Sciatic nerve (tissue), 2 donors: Measurements from ENCODE around the gene P2RY1. TPM values are rescaled to one million over a fixed set of nuclear protein-coding genes. Genes with fewer than 3 reads are reported as not detected.

ENCODE experiments used
- ATAC-seq: fragments of 200-7000 bp; cut with Tn5 transposase; one replicate; pipeline ENCODE4 v1.9.1; 2020; ENCODE audit warnings: mild to moderate bottlenecking, moderate library complexity
- DNase-seq: peaks from one replicate; pipeline ENCODE4 v3.0.0-alpha.2; 2020; ENCODE audit warnings: low spot score
- intact Hi-C: fragments of 100-400 bp; cut with DNase I; formaldehyde crosslinking; loops from one replicate; pipeline ENCODE4 v1.14.2; 2022
- total RNA-seq: library from RNA; stranded (reverse); fragmentation: NEBNext Ultra II Directional; extraction: Animal tissue kit (Norgen Biotek cat#: 25700); gene quantifications from one replicate; pipeline ENCODE4 v1.2.1, GENCODE V29; 2021
- donor health status: DM: no; HTN: no; CAD: no.
- donor health status: DM: no; HTN: no; CAD: no.

P2RY1 gene
- total RNA-seq: 8.6 TPM

GRCh38 chr3:152834776-152835600 is at the start of gene P2RY1:
TSS of gene P2RY1 (plus strand) at chr3:152835131. CDS start at chr3:152835783, 652 bp downstream.
- DNase-seq (peak; percentile 81), ATAC-seq (peak; percentile 92)
- intact Hi-C loops: no loop called here

- ATAC-seq (no peak), DNase-seq (no peak)
- intact Hi-C loops: no loop called here
Observed at GRCh38 chr3:152786977-152787681, 47.8 kb upstream of the P2RY1 start.

- intact Hi-C loops: no loop called here
- ATAC-seq: no peak
Observed at GRCh38 chr3:152790651-152791387, 44.1 kb upstream of the P2RY1 start.

GRCh38 chr3:152793969-152794368 is 41.0 kb upstream of the P2RY1 start:
- ATAC-seq (no peak), DNase-seq (no peak)
- intact Hi-C loops: no loop called here

More at GRCh38 chr3:152790651-152791387, 44.1 kb upstream of the P2RY1 start:
- DNase-seq: no peak

- ATAC-seq (no peak), DNase-seq (no peak)
- intact Hi-C loops: no loop called here
Observed at GRCh38 chr3:152797751-152798432, 37.0 kb upstream of the P2RY1 start.

GRCh38 chr3:152811974-152812760 is 22.8 kb upstream of the P2RY1 start:
- ATAC-seq (no peak), DNase-seq (no peak)
- intact Hi-C loops: no loop called here

GRCh38 chr3:152817400-152817799 is 17.5 kb upstream of the P2RY1 start:
- ATAC-seq (no peak), DNase-seq (no peak)
- intact Hi-C loops: no loop called here

- intact Hi-C loops: no loop called here
- no peak for DNase-seq
- ATAC-seq: no peak
Observed at GRCh38 chr3:152818027-152818426, 16.9 kb upstream of the P2RY1 start.

- ATAC-seq (no peak), DNase-seq (no peak)
- intact Hi-C loops: no loop called here
Observed at GRCh38 chr3:152823173-152823572, 11.8 kb upstream of the P2RY1 start.

GRCh38 chr3:152823781-152824180 is 11.2 kb upstream of the P2RY1 start:
- intact Hi-C loops: no loop called here
- no peak for ATAC-seq

GRCh38 chr3:152825566-152825965 is 9.4 kb upstream of the P2RY1 start:
- intact Hi-C loops: no loop called here
- no peak for ATAC-seq
- DNase-seq: no peak

More at GRCh38 chr3:152823781-152824180, 11.2 kb upstream of the P2RY1 start:
- DNase-seq: no peak

- ATAC-seq (no peak), DNase-seq (no peak)
- intact Hi-C loops: no loop called here
Observed at GRCh38 chr3:152826476-152826875, 8.5 kb upstream of the P2RY1 start.

DNA sequence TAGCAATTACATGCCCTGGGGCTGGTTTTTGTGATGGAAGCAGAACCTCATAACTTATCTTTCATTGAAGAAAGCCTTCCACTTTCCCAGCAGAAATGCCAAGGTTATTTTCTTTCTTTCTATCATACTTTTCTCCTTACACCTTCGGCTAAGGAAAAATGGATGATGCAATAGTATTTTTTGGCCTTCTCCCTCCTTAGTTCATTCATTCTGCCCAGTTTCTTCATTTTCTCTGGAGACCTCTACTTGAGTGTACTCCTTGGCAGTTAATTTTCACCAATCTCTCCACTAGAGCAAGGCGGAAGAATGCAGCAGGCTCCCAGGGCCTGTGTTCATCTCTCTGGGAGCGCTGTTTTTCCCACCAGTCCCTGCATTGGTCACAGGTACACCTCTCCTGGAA is 7.6 kb upstream of the P2RY1 start:
- intact Hi-C loops: no loop called here

GRCh38 chr3:152828075-152828840 is 6.7 kb upstream of the P2RY1 start:
- intact Hi-C loops: no loop called here
- ATAC-seq: no peak
- DNase-seq: no peak

More for the DNA sequence above, 7.6 kb upstream of the P2RY1 start:
- DNase-seq: no peak
- peak; percentile 56 for ATAC-seq

GRCh38 chr3:152830245-152830644 is 4.7 kb upstream of the P2RY1 start:
- intact Hi-C loops: no loop called here
- ATAC-seq: no peak
- no peak for DNase-seq

GRCh38 chr3:152832046-152832445 is 2.9 kb upstream of the P2RY1 start:
- intact Hi-C loops: no loop called here
- ATAC-seq: no peak
- no peak for DNase-seq

GRCh38 chr3:152833089-152833488 is 1.8 kb upstream of the P2RY1 start:
- intact Hi-C loops: no loop called here

More at GRCh38 chr3:152833089-152833488, 1.8 kb upstream of the P2RY1 start:
- DNase-seq (no peak), ATAC-seq (no peak)
